HepG2 (cell line): ENCODE data around the gene GUCY1A2. TPM values are rescaled to one million over a fixed set of nuclear protein-coding genes. Genes with fewer than 3 reads are reported as not detected.

Experiments
- ATAC-seq: fragments of 200-7000 bp; cut with Tn5 transposase; 3 replicates; pipeline ENCODE4 v1.9.1; 2020; ENCODE audit warnings: mild to moderate bottlenecking, moderate library complexity
- BruUV-seq: library from RNA; stranded (reverse); fragments of 400-500 nt; replicated peaks from 2 replicates; lab custom pipeline; 2021; lab: Mats Ljungman, UMichigan
- CTCF ChIA-PET: fragments of 300-600 bp; formaldehyde crosslinking; extraction: SDS; loops from one replicate; lab custom pipeline; 2021; ENCODE audit warnings: low total read pairs, inconsistent platforms, low intra/inter-chr PET ratio; lab: Yijun Ruan, JAX
- POLR2A ChIA-PET: fragments of 350-600 bp; sonication (Branson Sonifier 250); formaldehyde crosslinking; loops from one replicate; lab custom pipeline; 2020; ENCODE audit warnings: antibody characterized with exemption, inconsistent platforms; lab: Yijun Ruan, JAX
- DNase-seq: peaks from one replicate; pipeline ENCODE4 v3.0.0-alpha.2; 2015; ENCODE audit warnings: low spot score
- FAIRE-seq: peaks from 3 replicates; lab custom pipeline; 2011; peaks lifted over from hg19 to GRCh38; lab: Jason Lieb, UNC
- H2AFZ ChIP-seq: one replicate; pipeline ENCODE4 v1.6.1; 2011; ENCODE audit warnings: low read length, inconsistent platforms
- H3K27ac ChIP-seq: fragments of 300-600 bp; 3 replicates; pipeline ENCODE4 v1.8.0; 2011; ENCODE audit warnings: mixed run types, mild to moderate bottlenecking, mixed read lengths, low read length, inconsistent platforms; ENCODE audit not compliant: insufficient read depth; ENCODE audit errors: extremely low read length
- H3K27me3 ChIP-seq, 2 experiments: fragments of 200-600 bp in 1 of 2; 2 replicates in 1 of 2; 3 replicates in 1 of 2; pipeline versions ENCODE4 v1.6.0 to v1.8.0; 2011; ENCODE audit warnings: low read length in 2 of 2, mild to moderate bottlenecking in 2 of 2, moderate library complexity in 2 of 2, inconsistent platforms in 1 of 2; ENCODE audit not compliant: insufficient read depth in 2 of 2, control insufficient read depth in 1 of 2
- H3K36me3 ChIP-seq, 2 experiments: fragments of 200-600 bp in 1 of 2; replicated peaks in 1 of 2; 2 replicates in 1 of 2; 3 replicates in 1 of 2; pipeline versions ENCODE4 v1.5.1 to v1.8.0; 2011; ENCODE audit warnings: low read length in 2 of 2, inconsistent platforms in 1 of 2; ENCODE audit not compliant: insufficient read depth in 2 of 2, control insufficient read depth in 1 of 2
- H3K4me1 ChIP-seq: 2 replicates; pipeline ENCODE4 v1.5.1; 2012; ENCODE audit warnings: low read length, inconsistent platforms; ENCODE audit not compliant: insufficient read depth
- H3K4me2 ChIP-seq: 2 replicates; pipeline ENCODE4 v1.6.0; 2011; ENCODE audit warnings: low read depth, low read length, inconsistent platforms
- H3K4me3 ChIP-seq, 3 experiments: fragments of 200-600 bp in 1 of 3; sonication (generic), shearing (Covaris generic) in 1 of 3; replicated peaks in 1 of 3; 2 replicates each; pipeline ENCODE4 v1.5.1; 2011 to 2016; ENCODE audit warnings: low read length in 3 of 3, inconsistent platforms in 2 of 3, low read depth in 2 of 3, mild to moderate bottlenecking in 2 of 3, control low read depth in 1 of 3, mixed read lengths in 1 of 3; ENCODE audit not compliant: insufficient read depth in 1 of 3
- H3K79me2 ChIP-seq: one replicate; pipeline ENCODE4 v1.6.1; 2011; ENCODE audit warnings: low read length, inconsistent platforms; ENCODE audit not compliant: insufficient read depth
- H3K9ac ChIP-seq: 2 replicates; pipeline ENCODE4 v1.6.0; 2011; ENCODE audit warnings: mild to moderate bottlenecking, low read depth, low read length, inconsistent platforms; ENCODE audit not compliant: insufficient read depth
- H3K9me3 ChIP-seq: 2 replicates; pipeline ENCODE4 v1.5.1; 2012; ENCODE audit warnings: mild to moderate bottlenecking, low read length
- H4K20me1 ChIP-seq: 2 replicates; pipeline ENCODE4 v1.6.0; 2011; ENCODE audit warnings: inconsistent platforms, mild to moderate bottlenecking, low read length, moderate library complexity; ENCODE audit not compliant: insufficient read depth
- BRF2 ChIP-seq: sonication (generic); formaldehyde crosslinking; IDR thresholded peaks from 2 replicates; pipeline ENCODE4 v1.8.1; 2022; ENCODE audit warnings: mild to moderate bottlenecking, missing genetic modification reagents
- CEBPZ ChIP-seq: IDR thresholded peaks from 2 replicates; pipeline ENCODE4 v1.6.1; 2012; ENCODE audit warnings: low read length, improper control_type of control experiment
- DNMT3B ChIP-seq: conservative IDR thresholded peaks from 2 replicates; pipeline ENCODE4 v1.6.1; 2016; ENCODE audit warnings: missing biosample characterization, control low read depth
- FLYWCH1 ChIP-seq: sonication (generic); formaldehyde crosslinking; IDR thresholded peaks from 2 replicates; pipeline ENCODE4 v1.8.1; 2023; ENCODE audit warnings: mild to moderate bottlenecking, missing genetic modification reagents
- GZF1 ChIP-seq: sonication (generic); formaldehyde crosslinking; IDR thresholded peaks from 2 replicates; pipeline ENCODE4 v1.5.1; 2020; ENCODE audit warnings: mild to moderate bottlenecking, missing genetic modification reagents
- HDAC1 ChIP-seq: sonication (generic); formaldehyde crosslinking; IDR thresholded peaks from 2 replicates; pipeline ENCODE4 v1.5.1; 2020; ENCODE audit warnings: mild to moderate bottlenecking, missing genetic modification reagents
- PLSCR1 ChIP-seq: sonication (generic); formaldehyde crosslinking; IDR thresholded peaks from 2 replicates; pipeline ENCODE4 v1.5.0; 2020; ENCODE audit warnings: missing genetic modification reagents, mild to moderate bottlenecking, borderline replicate concordance
- RFX1 ChIP-seq: fragments of 450-650 bp; IDR thresholded peaks from 2 replicates; pipeline ENCODE4 v1.6.1; 2017
- TGIF2 ChIP-seq: IDR thresholded peaks from 2 replicates; pipeline ENCODE4 v1.6.1; 2016; ENCODE audit warnings: control low read depth, missing compliant biosample characterization
- THRA ChIP-seq: sonication (generic); formaldehyde crosslinking; IDR thresholded peaks from 2 replicates; pipeline ENCODE4 v1.4.0; 2020; ENCODE audit warnings: missing genetic modification reagents, borderline replicate concordance
- YEATS2 ChIP-seq: sonication (generic); formaldehyde crosslinking; IDR thresholded peaks from 2 replicates; pipeline ENCODE4 v1.4.0; 2020; ENCODE audit warnings: missing genetic modification reagents, borderline replicate concordance
- ZBTB46 ChIP-seq: sonication (generic); formaldehyde crosslinking; IDR thresholded peaks from 2 replicates; pipeline ENCODE4 v1.4.0; 2020; ENCODE audit warnings: mild to moderate bottlenecking, missing genetic modification reagents, borderline replicate concordance
- ZMYM3 ChIP-seq: sonication (generic); formaldehyde crosslinking; IDR thresholded peaks from 2 replicates; pipeline ENCODE4 v1.5.1; 2020; ENCODE audit warnings: mild to moderate bottlenecking, missing genetic modification reagents
- ZNF264 ChIP-seq: sonication (generic); formaldehyde crosslinking; IDR thresholded peaks from 2 replicates; pipeline ENCODE4 v1.4.0; 2020; ENCODE audit warnings: missing genetic modification reagents
- ZNF296 ChIP-seq: sonication (generic); formaldehyde crosslinking; conservative IDR thresholded peaks from 2 replicates; pipeline ENCODE4 v1.5.0; 2020; ENCODE audit warnings: mild to moderate bottlenecking, missing genetic modification reagents
- ZNF317 ChIP-seq: sonication (generic); formaldehyde crosslinking; IDR thresholded peaks from 2 replicates; pipeline ENCODE4 v1.5.0; 2020; ENCODE audit warnings: mild to moderate bottlenecking, missing genetic modification reagents
- ZNF589 ChIP-seq: sonication (generic); formaldehyde crosslinking; conservative IDR thresholded peaks from 2 replicates; pipeline ENCODE4 v1.8.0; 2022; ENCODE audit warnings: mild to moderate bottlenecking, moderate library complexity, missing genetic modification reagents
- ZSCAN12 ChIP-seq: sonication (generic); formaldehyde crosslinking; IDR thresholded peaks from 2 replicates; pipeline ENCODE4 v1.9.0; 2021; ENCODE audit warnings: mild to moderate bottlenecking, missing genetic modification reagents
- ZSCAN30 ChIP-seq: sonication (generic); formaldehyde crosslinking; IDR thresholded peaks from 2 replicates; pipeline ENCODE4 v1.5.0; 2020; ENCODE audit warnings: mild to moderate bottlenecking, missing genetic modification reagents
- WGBS: methylation state at CpG from one replicate; pipeline ENCODE4 v1.1.6; 2017; ENCODE audit warnings: low lambda C conversion rate; 5-methylcytosine and 5-hydroxymethylcytosine counted together
- in situ Hi-C: cut with HindIII; loops from 2 replicates; pipeline ENCODE4 v1.10.0; 2017; ENCODE audit warnings: low pct_unique_long_range_greater_than_20kb; ENCODE audit not compliant: extremely low pct_ligation_motif_present
- intact Hi-C: fragments of 100-400 bp; cut with micrococcal nuclease; formaldehyde crosslinking; loops from one replicate; pipeline ENCODE4 v1.10.0; 2022; ENCODE audit not compliant: unreplicated experiment
- polyA plus RNA-seq, 8 experiments: library from polyadenylated mRNA; depleted of rRNA in 3 of 8; stranded (reverse) in 7 of 8; unstranded in 1 of 8; fragments of >200 nt; fragmentation: Illumina TruSeq in 4 of 8; extraction: Trizol in 4 of 8; gene quantifications; 2 replicates each; pipeline versions ENCODE4 v1.2.1 to v1.2.3, GENCODE V29; 2011 to 2016; ENCODE audit warnings: low read depth in 4 of 8, missing spikeins in 1 of 8, mixed read lengths in 1 of 8; ENCODE audit not compliant: insufficient read depth in 1 of 8
- total RNA-seq, 5 experiments: library from RNA; depleted of rRNA; stranded (reverse); fragments of >200 nt; fragmentation: Illumina TruSeq; extraction: Trizol; gene quantifications; 2 replicates each; pipeline ENCODE4 v1.2.3, GENCODE V29; 2016; ENCODE audit warnings: low read depth in 1 of 5

Gene GUCY1A2
- total and polyA plus RNA-seq, 2 of the 13 experiments (the other 11 are each of a cell fraction or from before 2014, with no cell fraction given), result 0.01 to 0.07 TPM

GRCh38 chr11:106632283-106632682 lies 386.0 kb downstream of the GUCY1A2 start:
- BruUV-seq, result no TSS peak
- Histone ChIP-seq H3K27me3 (no peaks in the 10 kb centered on the region), H3K9ac (no peak overlapping the region), H3K79me2 (no peaks in the 10 kb centered on the region), H3K4me2 (no peak overlapping the region), H2AFZ (no peak overlapping the region), H3K4me1 (no peaks in the 10 kb centered on the region), H3K36me3 (no peaks in the 10 kb centered on the region), H3K9me3 (peaks cover 60% of the 10 kb centered on the region), H3K27ac (no peak overlapping the region), H4K20me1 (no peaks in the 10 kb centered on the region), H3K4me3 (no peak overlapping the region)
- WGBS, result 23% methylated on average over 3 of the region's 3 CpGs
- ATAC-seq (no peak), DNase-seq (no peak), FAIRE-seq (no peak)
- TF ChIP-seq ZSCAN12 (CRISPR knock-in tag) (no peak), ZNF296 (CRISPR knock-in tag) (no peak), BRF2 (no peak), HDAC1 (CRISPR knock-in tag) (no peak), GZF1 (CRISPR knock-in tag) (no peak), YEATS2 (CRISPR knock-in tag) (no peak), ZSCAN30 (no peak), ZBTB46 (CRISPR knock-in tag) (no peak), ZMYM3 (CRISPR knock-in tag) (no peak), FLYWCH1 (CRISPR knock-in tag) (no peak), ZNF589 (CRISPR knock-in tag) (no peak), TGIF2 (CRISPR knock-in tag) (no peak), ZNF317 (CRISPR knock-in tag) (no peak), CEBPZ (no peak), RFX1 (no peak), DNMT3B (CRISPR knock-in tag) (no peak), ZNF264 (CRISPR knock-in tag) (no peak), PLSCR1 (CRISPR knock-in tag) (no peak), THRA (no peak)
- ChIA-PET CTCF (no interaction called here), POLR2A (no interaction called here)
- intact Hi-C loops (no loop called here), in situ Hi-C loops (no loop called here)
